ENCODE measurements around the gene DNAH10. TPM values are rescaled to one million over a fixed set of nuclear protein-coding genes. Genes with fewer than 3 reads are reported as not detected.

DNAH10 gene
- total RNA-seq, 1 donor from 2014 or later = 0.16 TPM

DNA sequence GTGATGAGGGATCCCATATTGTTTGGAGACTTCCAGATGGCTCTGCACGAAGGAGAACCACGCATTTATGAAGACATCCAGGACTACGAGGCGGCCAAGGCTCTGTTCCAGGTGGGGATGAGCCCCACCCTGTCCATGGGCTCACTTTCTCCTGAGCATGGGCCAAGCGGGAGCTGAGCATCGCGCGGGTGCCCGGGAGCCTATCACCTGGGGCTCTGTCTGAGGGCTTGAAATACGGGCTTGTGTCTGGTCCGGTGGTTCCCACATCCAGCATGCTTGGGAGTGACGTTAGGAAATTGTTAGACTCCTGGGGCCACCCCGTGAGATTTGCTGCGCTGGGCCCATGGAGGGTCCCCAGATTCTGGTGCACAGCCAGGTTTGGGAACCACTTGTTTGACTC, 117.6 kb downstream of the DNAH10 start:
- no peak for DNase-seq (ENCODE audit: extremely low spot score, unreplicated experiment)
- H3K36me3 Mint-ChIP-seq (ENCODE audit: unreplicated experiment) = no peaks in the 10 kb centered on the region
- no peak overlapping the region for H3K4me3 Mint-ChIP-seq (ENCODE audit: unreplicated experiment)
- TF ChIP-seq, protein P1, sequence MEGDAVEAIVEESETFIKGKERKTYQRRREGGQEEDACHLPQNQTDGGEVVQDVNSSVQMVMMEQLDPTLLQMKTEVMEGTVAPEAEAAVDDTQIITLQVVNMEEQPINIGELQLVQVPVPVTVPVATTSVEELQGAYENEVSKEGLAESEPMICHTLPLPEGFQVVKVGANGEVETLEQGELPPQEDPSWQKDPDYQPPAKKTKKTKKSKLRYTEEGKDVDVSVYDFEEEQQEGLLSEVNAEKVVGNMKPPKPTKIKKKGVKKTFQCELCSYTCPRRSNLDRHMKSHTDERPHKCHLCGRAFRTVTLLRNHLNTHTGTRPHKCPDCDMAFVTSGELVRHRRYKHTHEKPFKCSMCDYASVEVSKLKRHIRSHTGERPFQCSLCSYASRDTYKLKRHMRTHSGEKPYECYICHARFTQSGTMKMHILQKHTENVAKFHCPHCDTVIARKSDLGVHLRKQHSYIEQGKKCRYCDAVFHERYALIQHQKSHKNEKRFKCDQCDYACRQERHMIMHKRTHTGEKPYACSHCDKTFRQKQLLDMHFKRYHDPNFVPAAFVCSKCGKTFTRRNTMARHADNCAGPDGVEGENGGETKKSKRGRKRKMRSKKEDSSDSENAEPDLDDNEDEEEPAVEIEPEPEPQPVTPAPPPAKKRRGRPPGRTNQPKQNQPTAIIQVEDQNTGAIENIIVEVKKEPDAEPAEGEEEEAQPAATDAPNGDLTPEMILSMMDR (IDR thresholded peaks at IDR 0.05) = no peak
- H3K27me3 Mint-ChIP-seq (ENCODE audit: unreplicated experiment) = peaks cover 56% of the 10 kb centered on the region
- no peaks in the 10 kb centered on the region for H3K9me3 Mint-ChIP-seq (ENCODE audit: unreplicated experiment)
- H3K27ac Mint-ChIP-seq (ENCODE audit: unreplicated experiment) = no peak overlapping the region
- H3K4me1 Mint-ChIP-seq (ENCODE audit: unreplicated experiment) = no peaks in the 10 kb centered on the region

DNA sequence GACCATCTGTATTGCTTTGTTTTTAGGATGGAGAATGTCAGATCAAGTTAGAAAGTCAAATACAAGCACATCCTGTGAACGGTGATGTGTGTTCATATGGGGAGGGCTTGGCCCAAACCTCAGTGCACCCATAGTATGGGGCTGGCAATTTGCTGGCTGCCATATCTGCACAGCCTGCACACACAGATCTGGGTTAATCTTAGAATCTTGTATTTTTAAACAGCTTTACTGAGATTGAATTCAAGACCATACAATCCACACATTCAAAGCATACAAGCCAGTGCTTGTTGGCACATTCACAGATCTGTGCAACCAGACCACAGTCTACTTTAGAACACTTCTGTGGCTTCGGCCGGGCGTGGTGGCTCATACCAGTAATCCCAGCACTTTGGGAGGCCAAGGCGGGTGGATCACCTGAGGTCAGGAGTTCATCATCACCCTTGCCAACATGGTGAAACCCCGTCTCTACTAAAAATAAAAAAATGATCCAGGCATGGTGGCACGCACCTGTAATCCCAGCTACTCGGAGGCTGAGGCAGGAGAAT, 120.1 kb downstream of the DNAH10 start:
- H3K4me3 Mint-ChIP-seq (ENCODE audit: unreplicated experiment) = no peak overlapping the region
- TF ChIP-seq, protein P1 (IDR thresholded peaks at IDR 0.05) = no peak
- H3K27me3 Mint-ChIP-seq (ENCODE audit: unreplicated experiment) = peaks cover 58% of the 10 kb centered on the region
- H3K4me1 Mint-ChIP-seq (ENCODE audit: unreplicated experiment) = no peaks in the 10 kb centered on the region
- no peak for DNase-seq (ENCODE audit: extremely low spot score, unreplicated experiment)
- no peak overlapping the region for H3K27ac Mint-ChIP-seq (ENCODE audit: unreplicated experiment)
- H3K36me3 Mint-ChIP-seq (ENCODE audit: unreplicated experiment) = no peaks in the 10 kb centered on the region
- no peaks in the 10 kb centered on the region for H3K9me3 Mint-ChIP-seq (ENCODE audit: unreplicated experiment)

DNA sequence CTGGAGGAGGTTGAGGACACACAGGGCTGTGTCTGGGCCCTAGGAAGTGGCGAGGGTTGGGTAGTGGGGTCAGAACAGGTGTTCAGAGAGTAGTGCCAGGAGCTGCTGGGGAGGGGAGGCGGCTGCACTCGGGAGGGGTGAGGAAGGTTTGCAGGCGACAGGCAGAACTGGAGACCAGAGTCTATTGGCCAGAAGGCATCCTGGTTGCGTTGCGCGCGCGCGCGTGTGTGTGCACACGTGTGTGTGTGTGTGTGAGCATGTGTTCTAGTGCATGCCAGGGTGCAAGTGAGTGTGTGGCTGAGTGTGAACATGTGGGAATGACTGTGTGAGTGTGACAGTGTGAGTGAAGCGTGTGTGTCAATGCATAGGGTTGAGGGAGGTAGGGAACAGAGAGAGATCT, 124.2 kb downstream of the DNAH10 start:
- TF ChIP-seq, protein P1 (IDR thresholded peaks at IDR 0.05) = no peak
- peaks cover 52% of the 10 kb centered on the region for H3K27me3 Mint-ChIP-seq (ENCODE audit: unreplicated experiment)
- H3K27ac Mint-ChIP-seq (ENCODE audit: unreplicated experiment) = no peak overlapping the region
- H3K4me1 Mint-ChIP-seq (ENCODE audit: unreplicated experiment) = peaks cover 1% of the 10 kb centered on the region
- no peaks in the 10 kb centered on the region for H3K9me3 Mint-ChIP-seq (ENCODE audit: unreplicated experiment)
- H3K36me3 Mint-ChIP-seq (ENCODE audit: unreplicated experiment) = no peaks in the 10 kb centered on the region
- no peak overlapping the region for H3K4me3 Mint-ChIP-seq (ENCODE audit: unreplicated experiment)
- DNase-seq (ENCODE audit: extremely low spot score, unreplicated experiment) = no peak

DNA sequence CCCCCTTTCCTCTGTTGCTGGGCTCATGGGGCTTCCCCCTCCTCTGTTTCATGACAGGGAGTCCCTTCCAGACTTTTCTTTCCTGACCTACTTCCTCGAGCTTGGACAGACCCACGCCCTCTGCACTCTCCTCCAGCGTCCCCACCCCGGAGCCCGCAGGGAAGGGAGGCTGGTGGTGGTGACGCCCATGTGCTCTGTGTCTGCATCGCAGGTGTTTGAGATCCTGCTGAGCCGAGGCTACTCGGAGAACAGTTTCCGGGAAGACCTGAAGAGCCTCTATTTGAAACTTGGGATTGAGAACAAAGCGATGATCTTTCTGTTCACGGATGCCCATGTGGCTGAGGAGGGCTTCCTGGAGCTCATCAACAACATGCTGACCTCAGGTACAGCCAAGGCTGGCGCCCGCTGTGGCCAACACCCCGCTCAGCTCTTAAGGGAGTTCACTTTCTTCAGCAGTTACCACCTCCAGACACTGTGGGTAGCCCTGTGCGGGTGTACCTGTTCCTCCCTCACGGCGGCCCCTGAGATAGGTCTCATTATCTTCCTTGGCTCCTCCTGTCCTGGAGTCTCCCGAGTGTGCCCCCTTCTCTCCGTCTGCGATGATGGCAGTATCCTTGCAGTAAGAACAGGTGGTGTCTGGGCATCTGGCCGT, 125.0 kb downstream of the DNAH10 start:
- no peak overlapping the region for H3K27ac Mint-ChIP-seq (ENCODE audit: unreplicated experiment)

DNA sequence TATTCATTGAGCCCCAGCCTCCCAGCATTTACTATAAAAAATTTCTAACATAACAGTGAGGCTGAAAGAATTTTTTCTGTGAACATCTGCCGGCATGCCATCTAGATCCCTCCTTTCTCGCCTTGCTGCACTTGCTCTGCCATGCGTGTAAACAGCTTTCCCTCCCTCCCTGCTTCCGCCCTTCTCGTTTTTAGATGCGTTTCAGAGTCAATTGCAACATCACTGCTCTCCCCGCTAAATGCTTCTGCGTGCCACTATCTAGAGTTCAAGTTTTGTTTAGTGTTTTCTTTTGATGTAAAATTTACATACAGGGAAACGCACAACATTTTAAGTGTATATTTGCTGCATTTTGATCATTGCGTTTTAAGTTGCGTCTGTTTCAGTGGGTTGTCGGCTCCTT, 126.9 kb downstream of the DNAH10 start:
- Mint-ChIP-seq H3K9me3 (ENCODE audit: unreplicated experiment) (no peaks in the 10 kb centered on the region), H3K27me3 (ENCODE audit: unreplicated experiment) (peaks cover 32% of the 10 kb centered on the region), H3K27ac (ENCODE audit: unreplicated experiment) (no peak overlapping the region), H3K36me3 (ENCODE audit: unreplicated experiment) (no peaks in the 10 kb centered on the region), H3K4me1 (ENCODE audit: unreplicated experiment) (peaks cover 10% of the 10 kb centered on the region), H3K4me3 (ENCODE audit: unreplicated experiment) (no peak overlapping the region)
- DNase-seq (ENCODE audit: extremely low spot score, unreplicated experiment) = no peak
- TF ChIP-seq, protein P1 (IDR thresholded peaks at IDR 0.05) = no peak

More for the DNA sequence above, 125.0 kb downstream of the DNAH10 start:
- H3K9me3 Mint-ChIP-seq (ENCODE audit: unreplicated experiment) = no peaks in the 10 kb centered on the region
- no peak overlapping the region for H3K4me3 Mint-ChIP-seq (ENCODE audit: unreplicated experiment)
- DNase-seq (ENCODE audit: extremely low spot score, unreplicated experiment) = no peak
- H3K36me3 Mint-ChIP-seq (ENCODE audit: unreplicated experiment) = no peaks in the 10 kb centered on the region
- peaks cover 9% of the 10 kb centered on the region for H3K4me1 Mint-ChIP-seq (ENCODE audit: unreplicated experiment)
- TF ChIP-seq, protein P1 (IDR thresholded peaks at IDR 0.05) = no peak
- peaks cover 44% of the 10 kb centered on the region for H3K27me3 Mint-ChIP-seq (ENCODE audit: unreplicated experiment)

Data from osteocyte (in vitro differentiated cells).